Type B pancreatic cell (in vitro differentiated cells): ENCODE results near the gene RPAIN. TPM values are rescaled to one million over a fixed set of nuclear protein-coding genes. Genes with fewer than 3 reads are reported as not detected.

Experiments used
- DNase-seq: peaks from one replicate; pipeline ENCODE4 v3.0.0; 2021; ENCODE audit warnings: mixed read lengths; ENCODE audit not compliant: unreplicated experiment; ENCODE audit errors: extremely low spot score
- H3K27ac Mint-ChIP-seq: 2 replicates; pipeline ENCODE4 v1.8.0; 2021; ENCODE audit warnings: mild to moderate bottlenecking, mixed read lengths
- H3K27me3 Mint-ChIP-seq: 2 replicates; pipeline ENCODE4 v1.8.0; 2021; ENCODE audit warnings: mixed read lengths
- H3K36me3 Mint-ChIP-seq: 2 replicates; pipeline ENCODE4 v1.8.0; 2021; ENCODE audit warnings: mixed read lengths
- H3K4me1 Mint-ChIP-seq: one replicate; pipeline ENCODE4 v1.8.0; 2021; ENCODE audit warnings: mixed read lengths; ENCODE audit not compliant: unreplicated experiment
- H3K4me3 Mint-ChIP-seq: 2 replicates; pipeline ENCODE4 v1.8.0; 2021; ENCODE audit warnings: mild to moderate bottlenecking, mixed read lengths
- H3K9me3 Mint-ChIP-seq: 2 replicates; pipeline ENCODE4 v1.8.0; 2021; ENCODE audit warnings: mixed read lengths
- total RNA-seq: library from RNA; stranded (reverse); gene quantifications from 2 replicates; pipeline ENCODE4 v1.2.1, GENCODE V29; 2021; ENCODE audit warnings: low replicate concordance
- TF ChIP-seq, protein P1 (sequence below): fragments of 200-600 bp; sonication (generic); conservative IDR thresholded peaks from 2 replicates; pipeline ENCODE4 v1.5.0; 2021; ENCODE audit warnings: antibody characterized with exemption, mild to moderate bottlenecking

Gene RPAIN
- total RNA-seq, 1 donor from 2014 or later = 70.8 TPM

DNA sequence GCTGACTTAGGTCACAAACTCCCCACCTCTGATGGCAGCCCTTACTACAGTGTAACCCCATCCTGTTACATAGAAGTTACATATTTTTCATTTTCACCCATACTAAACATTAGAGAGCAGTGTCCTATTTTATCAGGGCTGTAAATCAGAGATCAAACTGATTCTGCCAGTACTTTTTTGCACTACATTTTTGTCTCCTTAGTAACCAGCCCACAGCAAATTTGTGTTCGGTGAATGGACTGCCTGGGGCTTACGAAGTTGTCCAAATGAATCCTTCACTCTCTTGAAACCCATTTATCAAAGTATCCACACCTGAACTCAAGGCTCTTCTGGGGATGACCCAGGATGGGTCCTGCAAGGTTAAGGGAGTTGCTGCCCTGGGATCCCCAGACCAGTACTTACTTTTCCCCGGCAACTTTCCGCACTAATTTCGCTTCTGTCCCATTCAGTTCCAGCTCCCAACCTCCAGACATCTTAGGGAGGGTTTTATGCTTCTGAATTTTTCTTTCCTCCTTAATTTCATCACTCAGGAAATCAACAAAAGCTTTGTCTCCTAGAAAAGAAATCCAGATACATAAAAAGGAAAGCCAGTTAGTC is 17.8 kb downstream of the RPAIN start:
- H3K36me3 Mint-ChIP-seq = peaks cover 24% of the 10 kb centered on the region

DNA sequence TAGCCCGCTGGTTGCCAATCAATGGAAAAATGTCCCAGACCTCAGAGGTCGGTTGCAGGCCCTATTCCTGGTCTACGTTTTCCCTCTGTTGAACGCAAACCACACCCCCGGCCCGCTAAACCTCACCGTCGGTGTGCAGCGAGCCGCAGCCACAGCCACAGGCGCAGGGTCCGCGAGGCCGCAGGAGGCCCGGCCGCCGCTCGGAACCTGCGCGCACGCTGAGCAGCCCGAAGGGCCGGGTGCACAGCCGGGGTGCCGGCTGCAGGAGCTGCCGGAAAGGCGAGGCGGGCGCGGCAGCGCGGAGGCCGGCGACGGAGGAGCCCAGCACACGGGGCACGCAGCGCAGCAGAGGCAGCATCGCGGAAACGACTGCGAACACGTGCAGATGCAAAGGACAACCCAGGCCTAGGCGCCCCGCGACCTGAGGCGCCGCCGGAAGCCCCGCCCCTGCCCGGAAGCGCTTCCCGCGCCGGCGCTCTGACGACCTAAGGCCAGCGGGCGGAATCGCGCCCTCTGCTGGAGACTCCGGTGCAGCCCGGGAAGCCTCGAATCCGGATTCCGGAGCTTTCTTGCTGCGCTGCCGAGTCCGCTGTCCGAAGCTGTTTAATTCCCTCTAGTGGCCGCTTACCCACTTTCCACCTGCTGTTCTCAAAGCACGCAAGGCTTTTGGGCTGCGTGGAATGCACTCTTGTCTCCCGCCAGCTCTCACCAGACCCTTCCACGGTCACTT is 18.9 kb downstream of the RPAIN start, which contains the start of gene C1QBP:
Gene C1QBP (minus strand): TSS at position 440 of the 730 bp plus-strand sequence. CDS start 82 bp downstream, at position 358.
- H3K36me3 Mint-ChIP-seq = peaks cover 15% of the 10 kb centered on the region

More for the DNA sequence above, 17.8 kb downstream of the RPAIN start:
- DNase-seq = no peak
- no peaks in the 10 kb centered on the region for H3K9me3 Mint-ChIP-seq
- peaks cover 23% of the 10 kb centered on the region for H3K4me1 Mint-ChIP-seq
- H3K4me3 Mint-ChIP-seq = peak overlapping the region; percentile 92
- no peaks in the 10 kb centered on the region for H3K27me3 Mint-ChIP-seq
- H3K27ac Mint-ChIP-seq = peak overlapping the region; percentile 89
- TF ChIP-seq, protein P1, sequence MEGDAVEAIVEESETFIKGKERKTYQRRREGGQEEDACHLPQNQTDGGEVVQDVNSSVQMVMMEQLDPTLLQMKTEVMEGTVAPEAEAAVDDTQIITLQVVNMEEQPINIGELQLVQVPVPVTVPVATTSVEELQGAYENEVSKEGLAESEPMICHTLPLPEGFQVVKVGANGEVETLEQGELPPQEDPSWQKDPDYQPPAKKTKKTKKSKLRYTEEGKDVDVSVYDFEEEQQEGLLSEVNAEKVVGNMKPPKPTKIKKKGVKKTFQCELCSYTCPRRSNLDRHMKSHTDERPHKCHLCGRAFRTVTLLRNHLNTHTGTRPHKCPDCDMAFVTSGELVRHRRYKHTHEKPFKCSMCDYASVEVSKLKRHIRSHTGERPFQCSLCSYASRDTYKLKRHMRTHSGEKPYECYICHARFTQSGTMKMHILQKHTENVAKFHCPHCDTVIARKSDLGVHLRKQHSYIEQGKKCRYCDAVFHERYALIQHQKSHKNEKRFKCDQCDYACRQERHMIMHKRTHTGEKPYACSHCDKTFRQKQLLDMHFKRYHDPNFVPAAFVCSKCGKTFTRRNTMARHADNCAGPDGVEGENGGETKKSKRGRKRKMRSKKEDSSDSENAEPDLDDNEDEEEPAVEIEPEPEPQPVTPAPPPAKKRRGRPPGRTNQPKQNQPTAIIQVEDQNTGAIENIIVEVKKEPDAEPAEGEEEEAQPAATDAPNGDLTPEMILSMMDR = no peak

DNA sequence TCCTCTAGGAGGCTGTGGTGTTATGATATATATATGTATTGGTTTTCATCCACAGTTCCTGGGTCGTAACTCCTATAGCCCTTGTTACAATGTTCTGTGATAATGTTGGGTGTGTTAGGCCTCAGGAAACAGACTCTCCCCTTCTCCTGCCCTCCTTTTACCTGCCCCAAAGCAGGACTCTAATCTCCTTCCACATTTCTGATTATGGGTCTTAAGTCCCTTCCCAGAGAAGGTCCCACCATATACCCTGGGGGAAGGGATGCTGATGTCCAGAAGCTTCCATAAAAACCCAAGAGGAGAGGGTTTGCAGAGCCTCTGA is 19.4 kb downstream of the RPAIN start:
- Mint-ChIP-seq H3K27ac (peak overlapping the region; percentile 83), H3K27me3 (no peaks in the 10 kb centered on the region), H3K9me3 (no peaks in the 10 kb centered on the region), H3K4me1 (peaks cover 23% of the 10 kb centered on the region), H3K36me3 (peaks cover 13% of the 10 kb centered on the region), H3K4me3 (peak overlapping the region; percentile 87)
- TF ChIP-seq, protein P1 = peak; percentile 52
- DNase-seq = no peak

More for the DNA sequence above, 18.9 kb downstream of the RPAIN start, which contains the start of gene C1QBP:
- TF ChIP-seq, protein P1 = peak; percentile 100
- Mint-ChIP-seq H3K27me3 (no peaks in the 10 kb centered on the region), H3K9me3 (no peaks in the 10 kb centered on the region), H3K27ac (peak within 1 kb of the TSS; percentile 89), H3K4me1 (peaks cover 23% of the 10 kb centered on the region), H3K4me3 (peak within 1 kb of the TSS; percentile 92)
- peak; percentile 97 for DNase-seq

DNA sequence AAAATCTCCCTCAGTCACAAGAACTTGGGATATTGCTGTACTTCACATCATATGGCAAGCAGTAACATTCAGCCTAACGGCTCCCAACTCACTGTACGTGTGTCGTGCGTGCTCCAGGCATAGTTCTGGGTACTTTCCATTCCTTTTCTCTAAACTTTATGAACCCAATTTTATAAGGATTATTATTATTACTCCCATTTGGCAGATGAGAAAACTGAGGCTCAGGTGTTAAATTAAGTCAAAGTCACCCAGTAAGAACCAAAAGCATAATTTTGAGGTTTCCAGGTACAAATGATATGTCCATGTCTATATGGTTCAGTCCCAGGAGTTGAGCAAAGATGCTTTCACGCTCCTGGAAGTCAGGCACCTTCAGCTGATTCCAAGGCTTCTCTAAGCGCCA is 23.7 kb downstream of the RPAIN start:
- H3K4me1 Mint-ChIP-seq = peaks cover 6% of the 10 kb centered on the region
- no peak overlapping the region for H3K4me3 Mint-ChIP-seq
- no peaks in the 10 kb centered on the region for H3K9me3 Mint-ChIP-seq
- peaks cover 14% of the 10 kb centered on the region for H3K36me3 Mint-ChIP-seq
- H3K27ac Mint-ChIP-seq = no peak overlapping the region
- TF ChIP-seq, protein P1 = no peak
- DNase-seq = no peak
- H3K27me3 Mint-ChIP-seq = no peaks in the 10 kb centered on the region

DNA sequence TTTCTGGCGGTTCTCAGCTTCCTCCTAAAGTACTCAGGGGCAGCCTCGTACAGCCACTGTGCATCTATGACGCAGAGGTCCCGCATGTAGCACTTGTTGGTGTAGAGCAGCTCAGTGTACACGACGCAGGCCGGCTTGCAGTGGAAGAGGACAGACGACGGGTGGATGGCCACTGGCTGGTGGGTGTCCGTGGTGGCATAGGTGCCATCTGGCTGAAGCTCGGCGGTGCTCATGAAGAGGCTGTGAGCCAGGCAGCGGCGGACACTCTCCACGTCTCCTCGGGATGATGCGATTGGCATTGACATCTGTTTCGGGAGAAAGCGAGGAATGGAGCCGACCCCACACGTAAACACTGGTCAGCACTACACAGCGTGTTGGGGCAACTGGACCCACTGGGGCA is 24.2 kb downstream of the RPAIN start:
- no peak overlapping the region for H3K27ac Mint-ChIP-seq
- no peaks in the 10 kb centered on the region for H3K27me3 Mint-ChIP-seq
- TF ChIP-seq, protein P1 = no peak
- peaks cover 14% of the 10 kb centered on the region for H3K36me3 Mint-ChIP-seq
- DNase-seq = no peak
- no peak overlapping the region for H3K4me3 Mint-ChIP-seq
- H3K4me1 Mint-ChIP-seq = peaks cover 6% of the 10 kb centered on the region
- H3K9me3 Mint-ChIP-seq = no peaks in the 10 kb centered on the region
